ENCODE measurements around the gene MKS1.

- TF ChIP-seq CTCF (conservative IDR thresholded peaks at IDR 0.05; ENCODE audit: low read depth in 2 of 2) (no peak), EZH2 (IDR thresholded peaks at IDR 0.05; ENCODE audit: low read depth, unreplicated experiment) (no peak), EZH2phosphoT487 (IDR thresholded peaks at IDR 0.05; ENCODE audit: unreplicated experiment) (no peak), JUNB (IDR thresholded peaks at IDR 0.05; ENCODE audit: unreplicated experiment) (no peak), POLR2AphosphoS5 (IDR thresholded peaks at IDR 0.05; ENCODE audit: low read depth) (no peak), CREB1 (CRISPR knock-in tag; IDR thresholded peaks at IDR 0.05; ENCODE audit: low read depth) (no peak), ZNF331 (CRISPR knock-in tag; IDR thresholded peaks at IDR 0.05; ENCODE audit: low read depth) (no peak), ZNF114 (CRISPR knock-in tag; IDR thresholded peaks at IDR 0.05) (no peak), REST (IDR thresholded peaks at IDR 0.05; ENCODE audit: unreplicated experiment) (no peak), ZNF462 (CRISPR knock-in tag; IDR thresholded peaks at IDR 0.05) (no peak)
These were observed 45.5 kb upstream of the MKS1 start for GRCh38 chr17:58264407-58265103.

Data from GM23338 (cell line).